COR-L47 (cell line): Measurements from ENCODE around the gene SIK2.

Source experiments
- DNase-seq: peaks from one replicate; lab custom pipeline; 2025; lab: John Stamatoyannopoulos, UW

SIK2 gene

DNA sequence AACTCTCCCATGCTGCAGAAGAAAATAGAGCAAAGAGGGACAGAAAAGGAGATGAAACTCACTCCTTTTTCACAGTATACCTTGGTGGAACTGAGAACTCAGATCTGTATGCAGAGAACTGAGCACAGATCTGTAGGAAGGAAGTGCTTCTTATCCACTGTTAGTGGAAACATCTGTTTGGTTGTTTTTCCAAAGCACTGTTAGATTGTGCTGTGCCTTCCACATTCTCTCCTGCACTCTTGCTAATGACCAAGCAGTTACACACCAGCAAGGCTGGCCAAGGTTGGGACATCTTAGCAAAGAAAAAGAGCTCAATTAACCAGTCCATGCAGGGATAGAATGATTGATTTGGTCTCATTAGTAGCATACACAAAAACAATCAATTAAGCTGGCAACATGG is 20.1 kb upstream of the SIK2 start:
- no peak for DNase-seq

GRCh38 chr11:111582881-111583280 is 19.4 kb upstream of the SIK2 start:
- DNase-seq, result no peak

DNA sequence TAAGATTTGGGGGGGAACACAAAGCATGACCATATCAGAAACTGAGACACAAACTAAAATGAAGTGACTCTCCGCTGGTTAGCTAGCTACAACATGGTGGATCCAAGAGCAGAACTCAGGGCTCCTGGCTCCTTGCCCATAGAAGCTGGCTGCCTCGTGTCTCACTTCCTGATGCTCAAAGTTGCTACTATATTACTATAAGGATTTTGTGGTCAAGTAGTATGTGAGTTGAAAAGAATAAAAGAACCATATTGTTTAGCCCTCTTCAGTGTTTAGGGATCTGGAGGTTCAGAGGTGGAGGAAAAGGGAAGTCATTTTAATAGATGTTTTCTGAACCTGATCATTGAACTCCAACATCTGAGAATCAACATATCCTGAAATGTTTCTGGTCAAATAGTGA is 16.9 kb upstream of the SIK2 start:
- DNase-seq, result no peak

GRCh38 chr11:111586388-111586831 is 15.8 kb upstream of the SIK2 start:
- DNase-seq, result peak; percentile 65

- no peak for DNase-seq
These were observed 13.1 kb upstream of the SIK2 start for GRCh38 chr11:111589114-111589513.

DNA sequence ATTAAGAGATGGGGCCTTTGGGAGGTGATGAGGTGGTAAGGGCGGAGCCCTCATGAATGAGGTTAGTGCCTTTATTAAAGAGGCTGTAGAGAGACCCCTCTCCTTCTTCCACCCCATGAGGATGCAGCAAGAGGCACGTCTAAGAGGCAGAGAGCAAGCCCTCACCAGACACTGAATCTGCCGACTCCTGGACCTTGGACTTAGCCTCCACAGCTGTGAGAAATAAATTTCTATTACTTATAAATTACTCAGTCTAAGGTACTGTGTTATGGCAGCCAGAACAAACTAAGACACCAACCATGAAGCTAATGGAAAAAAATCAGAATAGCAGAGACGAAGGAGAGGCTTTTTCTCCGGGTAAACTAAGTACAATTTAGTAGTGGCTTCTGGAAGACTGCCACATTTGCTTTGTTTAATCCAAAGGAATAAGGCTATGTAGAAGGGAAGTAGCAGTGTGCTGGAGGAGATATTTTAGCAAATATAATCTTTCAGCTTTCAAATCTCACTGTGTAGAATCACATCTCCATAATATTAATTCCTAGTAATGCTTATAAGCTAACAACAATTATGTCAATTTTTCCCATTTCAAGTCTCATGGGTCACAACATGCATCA is 12.3 kb upstream of the SIK2 start:
- no peak for DNase-seq

- DNase-seq, result no peak
These were observed 10.9 kb upstream of the SIK2 start for GRCh38 chr11:111591187-111591960.

- no peak for DNase-seq
These were observed 9.8 kb upstream of the SIK2 start for GRCh38 chr11:111592491-111592890.

DNA sequence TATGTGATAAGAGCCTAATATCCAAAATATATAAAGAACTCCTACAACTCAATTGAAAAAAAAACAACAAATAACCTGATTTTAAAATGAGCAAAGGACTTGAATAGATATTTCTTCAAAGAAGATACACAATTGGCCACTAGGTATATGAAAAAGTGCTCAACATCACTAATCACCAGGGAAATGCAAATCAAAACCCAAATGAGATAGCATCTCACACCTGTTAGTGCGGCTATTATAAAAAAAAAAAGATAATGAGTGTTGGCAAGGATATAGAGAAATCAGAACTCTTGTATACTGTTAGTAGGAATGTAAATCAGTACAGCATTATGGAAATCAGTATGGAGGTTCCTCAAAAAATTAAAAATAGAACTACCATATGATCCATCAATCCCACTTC is 5.9 kb upstream of the SIK2 start:
- DNase-seq, result no peak

DNA sequence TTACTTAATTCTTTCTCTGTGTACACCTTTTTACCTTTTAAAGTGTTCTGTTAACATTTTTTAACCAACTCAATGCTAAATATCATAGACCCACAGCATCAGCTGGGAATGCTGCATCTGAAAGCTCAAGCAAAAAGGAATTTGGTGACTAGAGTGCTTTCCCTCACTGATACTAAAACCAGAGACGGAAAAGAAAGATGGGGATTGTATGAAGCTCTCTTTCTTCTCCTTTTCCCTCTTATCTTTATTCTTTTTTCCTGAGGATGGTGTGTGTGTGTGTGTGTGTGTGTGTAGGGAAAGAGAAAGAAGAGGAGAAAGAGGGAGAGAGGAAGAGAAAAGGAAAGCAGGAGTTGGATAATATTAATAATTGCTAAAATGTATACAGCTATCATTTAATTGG is 4.1 kb upstream of the SIK2 start:
- no peak for DNase-seq

- no peak for DNase-seq
These were observed 3.7 kb upstream of the SIK2 start for GRCh38 chr11:111598559-111598958.

DNA sequence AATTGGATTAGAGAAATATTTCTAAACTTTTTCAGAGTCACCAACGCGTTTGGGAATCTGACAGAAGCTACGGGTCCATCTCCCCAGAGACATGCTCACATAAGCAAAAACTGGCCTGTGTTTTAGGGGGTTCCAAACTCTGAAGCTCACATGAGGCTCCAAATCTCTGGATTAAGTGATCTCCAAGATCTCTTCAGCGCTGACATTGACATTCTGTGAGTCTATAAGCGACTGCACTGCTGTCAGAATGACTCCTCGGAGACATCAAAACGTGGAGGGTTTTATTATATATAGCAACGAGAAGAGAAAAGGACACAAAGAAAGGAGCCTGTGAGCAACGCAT is 642 bp upstream of the SIK2 start:
- DNase-seq, result no peak

- peak; percentile 50 for DNase-seq
These were observed 789 bp downstream of the SIK2 start for GRCh38 chr11:111602865-111603610.

- DNase-seq, result no peak
These were observed 1.4 kb downstream of the SIK2 start for GRCh38 chr11:111603611-111604130.

GRCh38 chr11:111604392-111605009 is 2.3 kb downstream of the SIK2 start:
- DNase-seq, result peak; percentile 31

- DNase-seq, result no peak
These were observed 3.4 kb downstream of the SIK2 start for GRCh38 chr11:111605681-111606080.

GRCh38 chr11:111606986-111607385 is 4.7 kb downstream of the SIK2 start:
- no peak for DNase-seq

DNA sequence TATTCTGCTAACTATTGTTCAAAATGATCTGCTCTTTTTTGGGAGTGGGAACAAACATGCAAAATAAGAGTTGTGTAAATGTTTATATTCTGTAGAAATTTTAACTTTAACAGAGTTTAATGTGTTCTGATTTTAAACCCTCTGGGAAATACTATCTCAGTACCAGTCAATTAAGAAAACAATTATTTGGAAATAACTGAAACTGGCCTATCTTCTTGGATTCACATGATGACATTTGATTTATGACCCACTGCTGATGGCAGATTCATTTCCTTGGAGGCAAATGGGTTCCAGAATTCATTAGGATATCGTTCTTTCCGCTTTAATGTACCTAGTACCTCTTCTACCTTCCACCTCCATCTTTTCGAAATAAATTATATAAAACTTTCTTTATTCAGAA is 5.5 kb downstream of the SIK2 start:
- no peak for DNase-seq

DNA sequence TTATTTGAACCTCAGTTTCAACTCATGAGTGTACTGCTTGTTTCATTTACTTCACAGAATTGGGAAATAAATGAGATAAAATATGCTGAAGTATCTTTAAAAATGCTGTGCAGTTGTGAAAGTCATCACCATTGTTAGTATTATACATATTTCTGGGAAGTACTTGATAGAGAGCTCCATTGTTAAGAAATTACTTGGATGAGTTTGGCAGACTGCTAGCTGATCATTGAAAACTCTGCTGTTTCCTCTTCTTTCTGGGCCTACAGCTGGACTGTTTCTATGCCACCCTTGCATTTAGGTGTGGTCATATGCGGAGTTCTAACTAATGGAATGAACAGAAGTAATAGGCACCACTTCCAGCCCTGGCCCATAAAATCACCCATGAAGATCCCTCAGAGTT is 10.0 kb downstream of the SIK2 start:
- DNase-seq, result no peak

DNA sequence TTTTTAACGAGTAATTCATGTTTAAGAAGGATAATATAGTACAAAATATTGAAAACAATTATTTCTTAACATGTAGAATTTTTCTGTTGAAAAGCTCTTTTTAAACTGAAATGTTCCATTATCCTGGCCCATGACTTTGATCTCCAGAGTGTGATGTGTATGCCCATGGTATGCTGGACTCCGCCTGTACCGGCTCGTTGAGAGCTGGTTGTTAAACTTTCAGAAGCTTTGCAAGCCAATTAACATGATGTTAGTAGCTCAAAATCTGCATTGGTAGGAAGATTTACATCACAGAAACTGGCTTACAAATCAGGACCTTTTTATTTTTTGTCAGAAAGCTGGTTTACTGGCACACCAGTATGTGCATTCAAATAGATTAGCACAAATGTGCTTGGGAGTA is 15.0 kb downstream of the SIK2 start:
- DNase-seq, result no peak

DNA sequence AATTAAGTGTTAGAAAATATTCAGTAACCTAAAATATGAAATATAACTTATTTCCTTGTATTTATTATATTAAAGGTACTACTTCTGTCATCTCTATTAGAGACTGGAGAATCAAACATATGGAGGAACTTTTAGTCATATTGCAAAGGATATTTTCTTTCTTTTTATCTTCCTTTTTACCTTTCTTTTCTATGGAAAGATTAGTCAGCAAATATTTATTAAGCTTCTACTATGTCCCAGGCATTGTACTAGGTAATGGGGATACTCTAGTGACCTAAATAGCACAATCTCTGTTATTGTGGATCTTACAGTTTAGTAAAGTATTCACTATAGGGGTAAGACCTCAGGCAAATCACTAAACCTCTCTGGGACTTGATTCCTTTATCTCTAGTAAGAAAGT is 18.3 kb downstream of the SIK2 start:
- DNase-seq, result no peak

DNA sequence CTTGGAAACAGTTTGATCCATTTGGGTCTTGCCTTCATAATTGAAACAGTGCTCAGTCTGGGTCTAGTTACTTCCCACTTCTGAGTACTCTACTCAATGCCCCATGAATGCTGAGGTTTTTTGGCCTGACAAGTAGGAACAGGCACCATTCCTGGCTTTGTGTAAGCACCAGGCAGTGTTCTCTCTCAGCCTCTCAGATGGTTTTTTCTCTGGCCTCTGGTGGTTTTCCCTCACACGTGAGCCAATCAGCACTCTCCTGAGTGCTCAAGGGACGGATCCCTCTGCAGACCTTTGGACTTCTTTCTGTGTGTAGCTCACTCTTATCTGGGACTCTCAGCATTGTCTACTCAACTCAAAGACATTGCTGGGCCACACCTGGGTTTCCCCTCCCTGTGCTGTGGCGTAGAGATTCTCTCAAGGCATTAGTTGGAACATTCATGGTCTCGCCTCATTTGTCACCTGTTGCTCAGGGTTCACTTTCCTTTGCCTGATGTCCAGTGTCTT is 21.3 kb downstream of the SIK2 start:
- no peak for DNase-seq
